Measurements from ENCODE around the gene AGPAT3.
"Not testable (repeated sequence)": the region's sequence is repeated elsewhere in the genome, so short reads cannot be mapped to it uniquely, and the experiment has no call there.

Gene AGPAT3

DNA sequence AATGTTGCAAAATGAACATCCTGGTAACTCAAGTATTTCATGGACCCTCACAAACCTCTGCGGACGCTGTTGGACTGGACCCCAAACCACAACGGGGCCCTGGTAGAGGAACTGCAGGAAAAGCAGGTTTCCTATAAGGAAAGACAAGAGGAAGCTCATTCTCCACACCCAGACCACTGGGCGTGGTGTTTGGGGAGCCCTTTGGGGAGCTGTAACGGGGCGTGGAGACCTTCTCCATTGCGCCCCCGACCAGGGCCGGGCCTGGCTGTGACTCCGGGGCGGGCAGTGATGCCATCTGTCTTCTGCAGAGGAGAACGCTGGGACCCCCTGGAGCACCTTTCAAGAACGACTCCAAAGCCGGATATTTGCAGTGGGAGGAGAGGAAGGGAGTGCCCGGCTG lies 30.0 kb upstream of the AGPAT3 start:
- no peak for DNase-seq

DNA sequence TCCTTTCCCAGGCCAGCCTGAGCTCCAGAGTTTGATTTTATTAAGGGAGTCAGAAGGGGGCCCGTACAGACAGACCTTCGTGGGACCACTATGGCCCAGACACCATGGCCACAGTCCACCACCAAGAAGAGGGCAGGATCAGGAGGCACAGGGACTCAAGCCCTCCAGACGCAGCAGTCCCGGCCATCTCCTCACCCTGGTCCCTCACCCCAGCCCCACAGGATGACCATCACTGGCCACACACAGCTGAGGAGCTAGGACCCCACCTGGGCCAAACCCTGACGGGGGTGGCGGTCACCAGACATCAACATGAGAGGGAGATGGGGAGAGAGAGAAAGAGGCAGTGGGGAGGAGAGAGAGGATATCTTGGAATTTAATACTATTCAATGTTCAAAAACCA lies 29.2 kb upstream of the AGPAT3 start:
- DNase-seq: no peak

DNA sequence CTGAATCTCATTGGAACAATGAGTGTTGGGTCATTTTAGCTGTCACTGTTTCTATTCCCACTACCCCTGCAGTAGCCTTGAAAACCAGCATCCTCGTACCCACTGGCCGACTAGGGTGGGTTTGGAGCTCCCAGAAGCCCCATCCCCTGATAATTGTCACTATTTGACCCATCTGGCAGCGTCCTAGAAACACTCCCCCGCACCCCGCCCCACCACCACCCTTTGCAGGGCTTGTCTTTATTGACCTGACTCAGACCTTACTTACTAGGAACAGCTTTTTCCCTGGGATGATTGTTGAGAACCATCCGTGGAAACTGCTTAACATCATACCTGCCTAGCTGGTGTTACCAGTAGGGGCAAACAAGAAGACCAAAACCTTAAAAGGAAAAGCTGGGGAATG lies 28.4 kb upstream of the AGPAT3 start:
- no peak for DNase-seq

DNA sequence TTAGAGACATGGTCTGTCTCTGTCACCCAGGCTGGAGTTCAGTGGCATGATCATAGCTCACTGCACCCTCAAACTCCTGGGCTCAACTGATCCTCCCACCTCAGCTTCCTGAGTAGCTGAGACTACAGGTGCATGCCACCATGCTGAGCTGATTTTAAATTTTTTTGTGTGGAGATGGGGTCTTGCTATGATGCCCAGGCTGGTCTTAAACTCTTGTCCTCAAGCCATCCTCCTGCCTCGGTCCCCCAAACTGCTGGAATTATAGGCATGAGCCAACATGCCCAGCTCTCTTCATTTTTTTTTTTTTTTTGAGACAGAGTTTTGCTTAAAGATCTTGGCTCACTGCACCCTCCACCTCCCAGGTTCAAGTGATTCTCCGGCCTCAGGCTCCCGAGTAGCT lies 24.8 kb upstream of the AGPAT3 start:
- no peak for DNase-seq

DNA sequence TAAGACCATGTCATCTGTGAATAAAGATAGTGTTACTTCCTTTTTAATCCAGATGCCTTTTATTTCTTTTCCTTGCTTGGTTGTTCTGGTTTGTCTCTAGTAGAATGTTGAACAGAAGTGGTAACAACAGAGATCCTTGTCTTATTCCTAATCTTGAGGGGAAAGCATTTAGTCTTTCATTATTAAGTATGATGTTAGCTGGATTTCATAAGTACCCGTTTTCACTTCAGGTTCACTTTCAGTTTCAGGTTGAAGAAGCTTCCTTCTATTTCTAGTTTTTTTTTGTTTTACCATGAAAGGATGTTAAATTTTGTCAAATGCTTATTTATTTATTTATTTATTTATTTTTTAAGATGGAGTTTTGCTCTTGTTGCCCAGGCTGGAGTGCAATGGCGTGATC lies 22.3 kb upstream of the AGPAT3 start:
- DNase-seq: no peak

DNA sequence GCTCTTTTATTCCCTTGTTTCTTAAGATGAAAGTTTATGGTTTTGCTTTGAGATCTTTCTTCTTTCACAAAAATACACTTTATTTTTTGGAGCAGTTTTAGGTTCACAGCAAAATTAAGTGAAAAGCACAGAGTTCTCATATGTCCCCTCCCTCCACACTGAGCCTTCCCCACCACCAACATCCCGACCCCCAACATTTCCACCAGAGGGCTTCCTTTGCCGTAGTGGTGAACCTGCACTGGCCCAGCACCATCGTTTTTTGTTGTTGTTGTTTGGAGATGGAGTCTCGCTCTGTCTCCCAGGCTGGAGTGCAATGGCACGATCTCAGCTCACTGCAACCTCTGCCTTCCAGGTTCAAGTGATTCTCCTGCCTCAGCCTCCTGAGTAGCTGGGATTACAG lies 20.1 kb upstream of the AGPAT3 start:
- not testable (repeated sequence) for DNase-seq

DNA sequence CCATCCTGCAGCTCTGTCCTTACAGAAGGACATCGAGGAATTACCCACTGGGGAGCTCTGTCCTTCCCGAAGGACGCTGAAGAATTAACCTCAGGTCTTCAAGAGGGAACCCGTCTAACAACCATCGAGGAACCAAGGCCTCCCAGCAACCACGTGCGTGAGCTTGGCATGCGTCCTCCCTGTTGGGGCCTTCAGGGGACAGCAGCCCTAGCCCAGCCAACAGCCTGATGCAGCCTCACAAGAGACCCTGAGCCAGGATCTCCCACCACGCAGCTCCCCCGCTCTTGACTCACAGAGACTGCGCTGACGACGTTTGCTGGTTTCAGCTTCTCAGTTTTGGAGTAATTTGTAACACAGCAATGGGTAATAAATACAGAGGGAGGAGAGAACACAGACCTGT lies 19.6 kb upstream of the AGPAT3 start:
- no peak for DNase-seq

DNA sequence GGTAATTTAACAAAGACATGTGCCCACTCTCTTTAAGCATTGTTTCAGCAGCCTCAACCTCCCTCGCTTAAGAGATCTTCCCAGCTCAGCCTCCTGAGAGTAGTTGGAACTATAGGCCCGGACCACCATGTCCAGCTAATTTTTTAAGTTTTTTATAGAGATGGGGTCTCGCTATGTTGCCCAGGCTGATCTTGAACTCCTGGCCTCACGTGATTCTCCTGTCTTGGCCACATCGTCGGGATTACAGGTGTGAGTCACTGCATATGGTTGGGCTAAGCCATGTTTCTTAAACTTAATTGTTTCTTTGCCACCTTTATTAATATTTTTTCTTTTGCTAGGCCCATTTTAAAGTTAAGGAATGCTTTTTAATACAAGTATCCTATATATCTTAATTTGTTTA lies 18.6 kb upstream of the AGPAT3 start:
- DNase-seq: no peak

DNA sequence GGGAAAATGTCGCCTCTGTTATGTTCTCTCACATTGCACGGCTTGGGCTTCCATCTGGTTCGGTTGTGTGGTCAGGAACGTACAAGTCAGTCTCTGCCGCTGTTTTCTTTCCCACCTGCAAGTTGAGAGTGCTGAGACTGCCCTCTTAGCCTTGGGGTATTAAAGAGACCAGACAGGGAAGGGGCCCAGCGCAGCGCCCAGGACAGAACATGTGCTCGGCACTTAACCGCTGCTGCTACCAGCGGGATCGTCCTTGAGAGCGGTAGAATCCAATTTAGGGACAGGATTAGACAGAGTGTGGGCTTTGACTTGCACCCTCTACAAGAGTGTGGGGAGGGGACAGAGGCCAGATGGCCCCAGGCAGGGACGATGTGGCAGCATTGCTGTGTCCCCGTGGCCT lies 17.7 kb upstream of the AGPAT3 start:
- DNase-seq: no peak

DNA sequence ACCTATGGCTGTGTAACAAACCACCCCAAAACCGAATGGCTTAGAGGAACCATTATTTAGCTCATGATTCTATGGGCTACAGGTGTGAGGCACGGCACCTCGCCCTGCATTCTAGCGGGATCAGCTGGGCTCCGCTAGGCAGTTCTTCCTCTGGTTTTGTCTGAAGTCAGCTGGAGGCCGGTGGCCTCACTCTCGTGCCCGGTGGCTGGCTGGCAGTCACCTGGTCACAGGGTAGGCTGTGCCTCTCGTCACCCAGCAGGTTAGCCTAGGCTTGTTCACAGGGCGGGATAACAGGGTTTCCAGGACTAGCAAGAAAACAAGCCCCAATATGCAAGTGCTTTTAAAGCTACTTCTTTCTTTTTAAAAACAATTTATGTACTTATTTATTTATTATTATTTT lies 16.3 kb upstream of the AGPAT3 start:
- DNase-seq: no peak

DNA sequence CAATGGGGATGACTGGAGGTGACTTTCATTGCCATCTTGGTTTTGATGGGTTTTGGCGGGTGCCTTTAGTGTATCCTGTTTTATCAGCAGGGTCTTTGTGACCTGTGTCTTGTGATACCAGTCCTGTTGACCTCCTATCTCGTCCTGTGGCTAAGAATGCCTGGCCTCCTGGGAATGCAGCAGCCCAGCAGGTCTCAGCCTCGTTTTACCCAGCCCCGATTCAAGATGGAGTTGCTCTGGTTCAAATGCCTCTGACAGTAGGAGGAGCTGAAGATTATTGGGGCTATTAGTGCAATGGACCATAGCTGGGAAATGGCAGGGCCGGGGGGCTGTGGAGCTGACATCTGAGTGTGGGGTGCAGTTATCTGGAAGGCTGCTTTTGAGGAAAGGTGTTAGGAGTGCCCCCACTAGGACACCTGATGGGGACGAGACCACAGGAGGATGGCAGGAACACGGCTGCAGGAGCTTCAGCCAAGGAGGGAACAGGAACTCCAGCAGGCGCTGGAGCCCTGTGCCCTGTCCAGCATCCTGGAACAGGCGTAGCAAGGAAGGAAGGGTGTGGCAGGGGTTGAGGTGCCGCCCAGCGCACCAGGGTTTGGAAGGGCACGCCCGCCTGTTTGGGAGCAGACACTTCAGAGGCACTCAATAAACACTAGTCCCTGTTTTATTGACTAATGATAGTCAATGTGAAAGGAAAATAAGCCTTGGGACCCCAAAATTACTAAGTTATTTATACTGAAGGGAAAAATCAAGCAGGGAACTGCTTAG lies 15.3 kb upstream of the AGPAT3 start:
- DNase-seq: no peak

DNA sequence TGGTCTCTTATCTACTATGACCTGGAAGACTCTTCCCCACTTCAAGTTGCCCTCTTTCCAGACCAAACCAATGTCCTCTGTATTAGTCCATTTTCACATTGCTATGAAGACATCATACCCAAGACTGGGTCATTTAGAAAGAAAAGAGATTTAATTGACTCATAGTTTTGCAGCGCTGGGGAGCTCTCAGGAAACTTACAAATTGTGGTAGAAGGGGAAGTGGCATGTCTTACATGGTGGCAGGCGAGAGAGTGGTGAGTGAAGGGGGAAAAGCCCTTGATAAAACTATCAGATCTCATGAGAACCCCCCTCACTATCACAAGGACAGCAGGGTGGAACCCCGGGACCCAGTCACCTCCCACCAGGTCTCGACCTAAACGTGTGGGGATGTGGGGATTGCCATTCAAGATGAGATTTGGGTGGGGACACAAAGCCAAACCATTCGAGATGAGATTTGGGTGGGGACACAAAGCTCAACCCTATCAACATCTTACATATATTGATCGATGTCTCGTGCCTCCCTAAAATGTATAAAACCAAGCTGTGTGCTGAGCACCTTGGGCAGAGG lies 14.2 kb upstream of the AGPAT3 start:
- no peak for DNase-seq

DNA sequence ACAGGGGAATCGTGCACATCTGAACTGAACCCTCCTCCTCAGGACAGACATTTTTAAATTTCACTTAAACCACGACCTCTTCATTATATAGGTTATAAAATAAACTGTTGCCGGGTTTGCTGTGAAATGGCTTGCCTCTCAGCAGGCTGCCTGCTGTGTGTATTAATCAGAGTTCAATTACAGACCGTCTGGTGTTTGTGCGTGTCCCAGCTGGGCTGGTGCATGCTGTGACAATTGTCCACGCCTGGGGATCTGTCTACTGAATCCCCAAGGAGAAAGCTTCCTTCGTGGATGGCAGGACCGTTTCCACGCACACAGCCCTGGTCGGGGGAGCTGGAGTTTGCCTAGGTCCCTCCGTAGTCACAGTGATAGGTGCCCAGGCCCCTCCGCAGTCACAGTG lies 13.4 kb upstream of the AGPAT3 start:
- DNase-seq: no peak

DNA sequence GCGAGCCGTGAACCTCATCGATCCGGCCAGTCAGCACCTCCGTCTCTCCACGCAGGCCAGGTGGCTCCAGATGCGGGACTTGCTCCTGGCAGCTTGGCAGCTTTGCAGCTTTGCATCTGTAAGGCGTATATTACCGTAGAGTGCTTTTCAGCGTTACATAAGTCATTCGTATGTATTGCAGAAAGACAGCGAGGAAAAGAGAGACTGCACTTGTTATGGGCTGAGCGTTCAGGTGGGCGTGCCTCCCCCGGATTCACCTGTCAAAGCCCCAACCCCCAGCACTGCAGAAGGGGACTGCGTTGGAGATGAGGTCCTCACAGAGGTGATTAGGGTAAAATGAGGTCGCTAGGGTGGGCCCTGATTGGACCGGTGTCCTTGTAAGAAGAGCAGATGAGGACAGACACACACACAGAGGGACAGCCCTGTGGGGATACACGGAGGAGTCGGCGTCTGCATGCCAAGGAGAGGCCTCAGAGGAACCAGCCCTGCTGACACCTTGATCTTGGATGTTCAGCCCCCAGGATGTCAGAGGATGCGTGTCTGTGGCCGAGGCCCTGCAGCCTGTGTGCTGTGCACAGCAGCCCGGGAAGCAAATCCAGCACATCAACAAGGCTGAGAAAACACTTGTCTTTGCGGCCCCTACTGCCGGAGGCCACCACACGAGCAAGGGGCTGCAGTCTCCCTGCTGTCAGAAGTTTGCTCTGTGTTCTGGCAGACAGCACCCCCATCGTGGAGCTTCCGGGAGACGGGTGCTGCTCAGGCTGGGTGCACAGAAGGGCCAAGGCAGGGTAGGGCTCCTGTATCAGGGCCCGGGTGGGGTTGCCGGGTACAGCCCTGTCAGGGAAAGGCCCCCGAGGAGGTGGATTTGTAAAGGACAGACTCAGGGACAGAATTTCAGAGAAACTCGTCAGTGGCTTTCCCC lies 10.9 kb upstream of the AGPAT3 start:
- no peak for DNase-seq

DNA sequence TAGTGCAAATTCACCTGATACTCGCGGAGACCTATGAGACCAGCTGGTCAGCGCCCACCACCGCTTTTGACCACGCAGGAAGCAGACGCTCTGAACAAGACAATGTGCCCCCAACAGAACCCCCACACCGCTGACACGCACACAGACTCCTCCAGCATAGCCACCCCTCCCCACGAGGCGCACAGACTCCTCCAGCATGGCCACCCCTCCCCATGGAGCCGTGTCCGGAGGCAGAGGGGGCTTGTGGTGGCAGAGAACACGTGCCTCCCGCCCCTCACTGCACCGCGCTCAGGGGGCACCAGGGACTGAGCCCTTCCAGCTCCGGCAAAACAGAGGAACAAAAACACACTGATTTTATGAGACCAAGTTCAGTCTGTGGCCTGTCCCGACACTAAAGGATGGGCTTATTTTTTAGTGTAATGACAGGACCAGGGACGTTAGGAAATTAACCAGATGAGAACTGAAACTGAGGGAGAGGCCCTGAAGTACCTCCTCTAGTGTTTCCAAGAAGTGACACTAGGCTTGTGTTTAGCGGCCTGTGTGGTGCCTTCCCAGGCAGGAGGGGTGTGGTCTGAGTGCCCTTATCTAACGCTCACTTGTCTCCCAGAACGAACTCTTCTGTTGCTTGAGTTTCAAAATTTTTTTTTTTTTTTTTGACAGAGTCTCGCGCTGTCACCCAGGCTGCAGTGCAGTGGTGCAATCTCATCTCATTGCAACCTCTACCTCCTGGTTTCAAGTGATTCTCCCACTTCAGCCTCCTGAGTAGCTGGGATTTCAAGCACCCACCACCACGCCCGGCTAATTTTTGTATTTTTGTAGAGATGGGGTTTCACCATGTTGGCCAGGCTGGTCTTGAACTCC lies 10.0 kb upstream of the AGPAT3 start:
- no peak for DNase-seq

DNA sequence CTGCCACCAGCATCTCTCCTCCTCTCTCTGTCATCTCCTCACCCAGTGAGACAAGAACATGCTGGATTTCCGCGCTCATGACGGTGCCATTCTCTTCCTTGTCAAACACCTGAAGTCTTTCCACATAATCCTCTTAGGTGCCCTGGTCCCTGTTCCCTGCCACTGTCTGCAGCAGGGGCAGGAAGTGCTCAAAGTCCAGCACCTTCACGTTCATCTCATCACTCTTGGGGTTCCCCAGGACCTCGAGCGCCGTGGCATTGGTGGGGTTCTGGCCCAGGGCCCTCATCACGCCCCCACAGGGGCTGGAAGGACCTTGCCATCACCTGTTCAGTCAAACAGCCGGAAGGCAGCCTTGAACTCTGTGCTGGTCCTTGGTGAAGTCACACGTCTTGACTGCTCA lies 9.1 kb upstream of the AGPAT3 start:
- DNase-seq: no peak

DNA sequence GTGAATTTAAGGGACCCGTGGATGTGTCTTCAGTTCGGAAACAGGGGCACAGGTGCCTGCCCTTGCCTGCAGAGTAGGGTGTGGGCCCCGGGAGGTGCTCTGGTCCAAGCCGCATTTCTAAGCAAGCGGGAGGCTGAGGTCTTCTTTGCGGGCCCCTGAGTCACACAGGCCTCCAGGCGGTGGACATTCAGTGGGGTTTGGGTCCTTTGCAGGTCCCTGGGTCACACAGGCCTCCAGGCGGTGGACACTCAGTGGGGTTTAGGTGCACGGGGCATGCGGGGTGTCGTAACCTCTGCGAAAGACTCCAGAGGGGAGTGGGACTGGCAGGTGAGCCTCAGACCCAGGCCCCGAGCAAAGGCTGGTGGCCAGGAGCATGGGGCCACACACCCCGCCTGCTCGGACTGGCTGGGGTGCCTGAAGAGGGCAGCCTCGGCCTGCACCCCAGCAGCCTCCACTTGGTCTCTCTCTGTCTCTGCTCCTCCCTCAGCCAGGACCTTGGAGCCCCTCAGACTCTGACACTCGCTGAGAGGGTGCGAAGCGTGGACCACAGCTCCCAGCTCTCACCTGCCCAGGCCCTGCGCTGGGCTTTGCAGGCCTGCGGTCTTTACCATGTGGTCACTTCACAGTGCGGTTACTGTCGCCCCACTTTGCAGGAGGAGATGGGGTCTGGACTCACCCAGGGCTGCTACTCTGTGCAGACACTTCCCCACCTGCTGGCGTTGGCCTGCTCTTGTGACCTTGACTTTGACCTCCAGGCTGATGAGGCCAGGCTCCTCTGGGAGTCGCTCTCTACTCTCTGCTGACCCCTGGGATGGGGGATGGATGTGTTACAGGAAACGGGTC lies 6.0 kb upstream of the AGPAT3 start:
- no peak for DNase-seq

DNA sequence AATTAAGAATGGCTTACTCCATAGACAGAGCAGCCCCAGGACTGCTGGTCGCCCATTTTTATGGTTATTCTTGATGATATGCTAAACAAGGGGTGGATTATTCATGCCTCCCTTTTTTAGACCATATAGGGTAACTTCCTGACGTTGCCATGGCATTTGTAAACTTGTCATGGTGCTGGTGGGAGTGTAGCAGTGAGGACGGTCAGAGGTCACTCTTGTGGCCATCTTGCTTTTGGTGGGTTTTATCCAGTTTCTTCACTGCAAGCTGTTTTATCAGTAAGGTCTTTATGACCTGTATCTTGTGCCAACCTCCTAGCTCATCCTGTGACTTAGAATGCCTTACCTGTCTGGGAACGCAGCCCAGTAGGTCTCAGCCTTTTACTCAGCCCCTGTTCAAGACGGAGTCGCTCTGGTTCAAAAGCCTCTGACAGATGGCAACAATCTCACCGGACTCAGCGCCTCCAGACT lies 5.2 kb upstream of the AGPAT3 start:
- no peak for DNase-seq

DNA sequence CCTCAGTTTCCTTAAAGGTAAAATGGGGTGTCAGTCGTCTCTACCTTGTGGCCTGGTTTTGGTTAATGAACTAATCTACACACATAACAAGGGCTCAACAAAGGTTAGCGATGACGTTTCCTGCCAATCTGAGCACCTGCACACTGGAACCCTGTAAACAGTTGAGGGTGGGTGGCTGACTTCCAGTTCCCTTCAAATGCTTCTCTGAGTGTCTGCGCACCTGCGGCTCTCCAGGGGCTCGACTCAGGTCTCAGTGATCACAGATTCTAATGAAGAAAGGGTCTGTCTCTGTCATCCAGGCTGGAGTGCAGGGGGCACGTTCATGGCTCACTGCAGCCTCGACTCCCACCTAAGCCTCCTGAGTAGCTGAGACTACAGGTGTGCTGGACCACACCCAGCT lies 3.3 kb upstream of the AGPAT3 start:
- DNase-seq: no peak

DNA sequence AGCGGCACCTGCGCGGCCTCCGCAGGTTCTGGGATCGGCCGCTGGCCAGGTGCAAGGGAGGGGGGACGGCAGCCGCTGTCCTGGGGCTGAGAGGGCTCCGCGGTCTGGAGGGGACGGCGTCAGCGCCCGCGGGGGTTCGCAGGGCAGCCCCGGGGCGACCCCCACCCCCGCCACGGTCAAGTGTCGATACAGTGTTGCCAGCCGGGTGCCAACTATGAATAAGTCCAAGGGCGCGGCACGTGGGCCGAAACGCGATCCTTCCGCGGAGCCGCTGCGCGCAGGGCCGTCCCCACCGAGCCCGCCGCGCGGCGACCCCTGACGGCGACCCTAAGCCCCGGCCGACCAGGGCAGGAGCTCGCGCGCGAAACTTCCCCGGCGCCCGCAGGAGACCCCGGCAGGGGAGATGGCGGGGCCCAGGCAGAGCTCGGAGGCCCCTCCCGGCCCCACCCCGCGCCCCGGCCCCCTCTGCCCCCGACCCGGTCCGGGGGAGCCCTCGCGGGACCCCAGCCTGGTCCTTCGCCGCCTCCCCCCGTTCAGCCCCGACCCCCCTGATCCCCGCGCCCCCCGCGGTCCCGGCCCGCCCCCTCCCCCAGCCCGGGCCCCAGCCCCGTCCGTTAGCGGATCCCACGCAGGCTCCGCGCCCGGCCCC lies 586 bp upstream of the AGPAT3 start:
- no peak for DNase-seq

DNA sequence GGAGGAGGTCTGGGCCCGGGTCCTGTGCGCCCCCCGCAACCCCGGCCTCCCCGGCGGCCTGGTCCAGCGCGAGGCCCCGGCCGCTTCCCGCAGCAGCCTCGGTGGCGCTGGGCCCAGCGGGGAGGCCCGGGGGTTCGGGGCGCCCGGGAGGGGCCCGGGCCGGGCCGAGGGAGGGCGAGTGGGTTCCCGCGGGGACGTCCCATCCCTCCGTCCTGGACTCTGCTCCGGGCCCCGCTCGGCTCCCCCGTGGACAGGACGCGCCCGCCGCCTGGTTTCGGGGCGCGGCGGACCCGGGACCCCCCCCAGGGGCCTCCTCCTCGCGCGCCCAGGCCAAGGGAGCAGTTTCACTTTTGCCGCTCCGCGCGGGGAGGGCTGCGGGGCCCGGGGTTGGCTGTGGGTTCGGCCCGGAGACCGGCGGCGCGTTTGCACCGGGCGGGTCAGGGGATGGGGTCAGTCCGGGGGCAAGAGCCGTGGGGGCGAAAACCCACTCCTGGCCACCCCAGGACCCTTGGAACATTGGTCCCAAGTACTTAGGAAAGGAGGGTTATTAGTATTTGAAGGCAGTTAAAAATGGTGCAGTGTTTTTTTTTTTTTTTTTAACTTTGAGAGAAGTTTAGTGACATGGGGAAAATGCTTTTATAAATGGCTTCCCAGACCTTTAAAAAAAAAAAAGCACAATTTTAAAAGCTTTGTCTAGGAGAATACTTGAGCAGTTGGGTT lies 677 bp downstream of the AGPAT3 start:
- DNase-seq: no peak
